A549 (cell line): ENCODE results near the gene FOXRED2. TPM values are rescaled to one million over a fixed set of nuclear protein-coding genes. Genes with fewer than 3 reads are reported as not detected.
A peak's percentile ranks its signal among the peaks of the same experiment; 100 is the strongest.

ENCODE experiments used
- ATAC-seq, 2 experiments: fragments of 200-7000 bp in 1 of 2; fragments of >200 bp in 1 of 2; cut with Nextera tagmentation in 1 of 2; cut with Tn5 transposase in 1 of 2; 3 replicates each; pipeline versions ENCODE4 v1.8.0 to v1.9.1; 2018 to 2020; ENCODE audit warnings: mild to moderate bottlenecking in 1 of 2, moderate library complexity in 1 of 2
- CTCF ChIA-PET: fragments of 300-600 bp; sonication (Branson Sonifier 250); formaldehyde crosslinking; extraction: SDS; loops from one replicate; lab custom pipeline; 2021; ENCODE audit warnings: antibody characterized with exemption, inconsistent platforms; lab: Yijun Ruan, JAX
- POLR2A ChIA-PET: fragments of 350-600 bp; formaldehyde crosslinking; extraction: SDS; loops from one replicate; lab custom pipeline; 2021; ENCODE audit warnings: antibody characterized with exemption, inconsistent platforms; lab: Yijun Ruan, JAX
- DNase-seq, 2 experiments: peaks; one replicate each; pipeline versions ENCODE4 v3.0.0 to v3.0.0-alpha.2; 2011 to 2016; ENCODE audit warnings: low read depth in 1 of 2, low spot score in 1 of 2
- FAIRE-seq: peaks from 2 replicates; lab custom pipeline; 2011; peaks lifted over from hg19 to GRCh38; lab: Jason Lieb, UNC
- H3K27ac ChIP-seq, 2 experiments: fragments of >200 bp; sonication (Bioruptor Twin); formaldehyde crosslinking; 3 replicates each; pipeline ENCODE4 v1.5.1; 2016 to 2017
- H3K4me1 ChIP-seq: fragments of >200 bp; sonication (Bioruptor Twin); formaldehyde crosslinking; 3 replicates; pipeline ENCODE4 v1.6.1; 2016
- H3K4me2 ChIP-seq: fragments of >200 bp; sonication (Bioruptor Twin); formaldehyde crosslinking; 3 replicates; pipeline ENCODE4 v1.6.1; 2016
- H3K4me3 ChIP-seq: fragments of >200 bp; sonication (Bioruptor Twin); formaldehyde crosslinking; 3 replicates; pipeline ENCODE4 v1.5.1; 2016
- H3K9me3 ChIP-seq: fragments of >200 bp; sonication (Bioruptor Twin); formaldehyde crosslinking; 3 replicates; pipeline ENCODE4 v1.6.1; 2016
- CBX2 ChIP-seq: fragments of 200-600 bp; sonication (generic); IDR thresholded peaks from 2 replicates; pipeline ENCODE4 v1.6.1; 2016; ENCODE audit warnings: low read depth, mild to moderate bottlenecking, borderline replicate concordance
- ELK1 ChIP-seq: fragments of 150-350 bp; IDR thresholded peaks from 2 replicates; pipeline ENCODE4 v1.6.1; 2014; ENCODE audit warnings: low read depth, mild to moderate bottlenecking, low read length
- EP300 ChIP-seq, 2 experiments: fragments of >200 bp; sonication (Bioruptor Twin); formaldehyde crosslinking; IDR thresholded peaks; 2 replicates in 1 of 2; 3 replicates in 1 of 2; pipeline ENCODE4 v1.6.1; 2016 to 2017
- ESRRA ChIP-seq: fragments of 150-350 bp; IDR thresholded peaks from 2 replicates; pipeline ENCODE4 v1.6.1; 2014; ENCODE audit warnings: mild to moderate bottlenecking, low read length, borderline replicate concordance
- FOXS1 ChIP-seq: fragments of 250-450 bp; sonication (Bioruptor Pico); IDR thresholded peaks from 2 replicates; pipeline ENCODE4 v1.5.0; 2020; ENCODE audit warnings: mild to moderate bottlenecking, moderate library complexity
- HEYL ChIP-seq: fragments of 250-450 bp; sonication (Bioruptor Pico); IDR thresholded peaks from 2 replicates; pipeline ENCODE4 v1.8.0; 2021; ENCODE audit warnings: mild to moderate bottlenecking, moderate library complexity
- HOXB13 ChIP-seq: fragments of 250-450 bp; sonication (Bioruptor Pico); IDR thresholded peaks from 2 replicates; pipeline ENCODE4 v1.5.0; 2020; ENCODE audit warnings: low read depth, mild to moderate bottlenecking, moderate library complexity
- HOXB5 ChIP-seq: fragments of 250-450 bp; sonication (Bioruptor Pico); IDR thresholded peaks from 2 replicates; pipeline ENCODE4 v1.5.0; 2020; ENCODE audit warnings: mild to moderate bottlenecking, moderate library complexity
- JUN ChIP-seq, 2 experiments: fragments of >200 bp; sonication (Bioruptor Twin); formaldehyde crosslinking; IDR thresholded peaks; 2 replicates in 1 of 2; 3 replicates in 1 of 2; pipeline ENCODE4 v1.6.1; 2016 to 2017
- NFE2L2 ChIP-seq: fragments of 150-350 bp; conservative IDR thresholded peaks from 2 replicates; pipeline ENCODE4 v1.6.1; 2014; ENCODE audit warnings: low read length
- NPAS2 ChIP-seq: fragments of 250-450 bp; sonication (Bioruptor Pico); IDR thresholded peaks from 2 replicates; pipeline ENCODE4 v1.8.0; 2022; ENCODE audit warnings: mild to moderate bottlenecking, moderate library complexity, borderline replicate concordance
- NR3C1 ChIP-seq: fragments of >200 bp; sonication (Bioruptor Twin); formaldehyde crosslinking; IDR thresholded peaks from 3 replicates; pipeline ENCODE4 v1.6.1; 2017
- PHF8 ChIP-seq: fragments of 200-600 bp; sonication (generic); IDR thresholded peaks from 2 replicates; pipeline ENCODE4 v1.6.1; 2016; ENCODE audit warnings: low read depth, mild to moderate bottlenecking, antibody characterized with exemption, moderate library complexity, borderline replicate concordance
- RCOR1 ChIP-seq: fragments of 150-350 bp; IDR thresholded peaks from 2 replicates; pipeline ENCODE4 v1.6.1; 2014; ENCODE audit warnings: antibody characterized with exemption, low read length, low read depth
- SREBF2 ChIP-seq: fragments of 450-650 bp; IDR thresholded peaks from 2 replicates; pipeline ENCODE4 v1.6.1; 2014; ENCODE audit warnings: mild to moderate bottlenecking, moderate library complexity
- TP53 ChIP-seq: fragments of 250-450 bp; sonication (Bioruptor Pico); IDR thresholded peaks from 2 replicates; pipeline ENCODE4 v1.5.0; 2021; ENCODE audit warnings: mild to moderate bottlenecking, moderate library complexity
- ZC3H11A ChIP-seq: fragments of 450-650 bp; IDR thresholded peaks from 2 replicates; pipeline ENCODE4 v1.6.1; 2014; ENCODE audit warnings: antibody characterized with exemption, mild to moderate bottlenecking
- ZNF302 ChIP-seq: fragments of 250-450 bp; sonication (Bioruptor Pico); IDR thresholded peaks from 2 replicates; pipeline ENCODE4 v1.9.0; 2021; ENCODE audit warnings: inconsistent platforms, mild to moderate bottlenecking, moderate library complexity
- ZSCAN20 ChIP-seq: fragments of 250-450 bp; sonication (Bioruptor Pico); IDR thresholded peaks from 2 replicates; pipeline ENCODE4 v1.8.0; 2022; ENCODE audit warnings: mild to moderate bottlenecking, moderate library complexity
- WGBS: methylation state at CpG from one replicate; pipeline ENCODE4 v1.1.6; 2017; ENCODE audit errors: missing lambda C conversion rate; 5-methylcytosine and 5-hydroxymethylcytosine counted together
- polyA plus RNA-seq, 4 experiments: library from polyadenylated mRNA; depleted of rRNA in 3 of 4; stranded (reverse); fragments of >200 nt; fragmentation: RNase III in 1 of 4; extraction: RNeasy Plus Mini Kit Qiagen cat#74134 plus additional on column Dnase treatment in 1 of 4; gene quantifications; 2 replicates in 3 of 4; 3 replicates in 1 of 4; pipeline ENCODE4 v1.2.3, GENCODE V29; 2011 to 2017
- TF ChIP-seq, protein P1 (sequence below): fragments of 200-600 bp; sonication (generic); IDR thresholded peaks from 2 replicates; pipeline ENCODE4 v1.6.1; 2016; ENCODE audit warnings: antibody characterized with exemption, mild to moderate bottlenecking, moderate library complexity
- TF ChIP-seq, protein P2 (sequence below): IDR thresholded peaks from 2 replicates; pipeline ENCODE4 v1.6.1; 2012
- TF ChIP-seq, protein P3 (sequence below): fragments of 450-650 bp; IDR thresholded peaks from 2 replicates; pipeline ENCODE4 v1.6.1; 2014; ENCODE audit warnings: antibody characterized with exemption

FOXRED2 gene
- polyA plus RNA-seq, 2 of the 4 experiments (the other 2 are of a cell fraction) = 5.7 to 12.3 TPM

DNA sequence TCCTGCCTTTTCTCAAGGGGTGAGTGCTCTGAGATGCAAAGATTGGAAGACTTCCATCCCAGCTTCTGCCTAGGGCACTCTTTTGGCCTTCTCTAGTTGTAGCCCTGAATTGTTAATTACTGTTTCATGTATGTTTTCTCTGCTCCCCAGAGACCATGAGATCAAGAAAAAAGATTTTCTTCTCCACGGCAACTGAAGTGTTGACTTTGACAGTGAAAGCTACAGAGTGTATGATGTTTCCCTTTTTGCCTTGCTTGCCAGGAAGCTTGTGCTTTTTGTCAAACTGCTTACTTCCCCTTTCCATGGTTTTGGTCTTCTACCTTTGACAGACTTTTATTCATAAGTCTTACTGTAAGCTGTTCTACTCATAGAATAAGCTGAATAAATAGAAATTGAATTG, 45.4 kb upstream of the FOXRED2 start:
- Histone ChIP-seq H3K4me1 (peaks cover 5% of the 10 kb centered on the region), H3K27ac (no peak overlapping the region), H3K9me3 (no peaks in the 10 kb centered on the region), H3K4me2 (no peak overlapping the region), H3K4me3 (no peak overlapping the region)
- FAIRE-seq (no peak), ATAC-seq (no peak), DNase-seq (no peak)
- POLR2A ChIA-PET = no interaction called here
- CTCF ChIA-PET = interaction anchor here (1.5 to 2.6 kb wide), 3 partner anchors 10 to 304 kb away, joined by 3 to 10 read pairs (median 6); no protein-coding TSS in a partner anchor
- 96% methylated on average over 1 of the region's 1 CpG for WGBS
- no peak for TF ChIP-seq FOXS1 (CRISPR knock-in tag)

DNA sequence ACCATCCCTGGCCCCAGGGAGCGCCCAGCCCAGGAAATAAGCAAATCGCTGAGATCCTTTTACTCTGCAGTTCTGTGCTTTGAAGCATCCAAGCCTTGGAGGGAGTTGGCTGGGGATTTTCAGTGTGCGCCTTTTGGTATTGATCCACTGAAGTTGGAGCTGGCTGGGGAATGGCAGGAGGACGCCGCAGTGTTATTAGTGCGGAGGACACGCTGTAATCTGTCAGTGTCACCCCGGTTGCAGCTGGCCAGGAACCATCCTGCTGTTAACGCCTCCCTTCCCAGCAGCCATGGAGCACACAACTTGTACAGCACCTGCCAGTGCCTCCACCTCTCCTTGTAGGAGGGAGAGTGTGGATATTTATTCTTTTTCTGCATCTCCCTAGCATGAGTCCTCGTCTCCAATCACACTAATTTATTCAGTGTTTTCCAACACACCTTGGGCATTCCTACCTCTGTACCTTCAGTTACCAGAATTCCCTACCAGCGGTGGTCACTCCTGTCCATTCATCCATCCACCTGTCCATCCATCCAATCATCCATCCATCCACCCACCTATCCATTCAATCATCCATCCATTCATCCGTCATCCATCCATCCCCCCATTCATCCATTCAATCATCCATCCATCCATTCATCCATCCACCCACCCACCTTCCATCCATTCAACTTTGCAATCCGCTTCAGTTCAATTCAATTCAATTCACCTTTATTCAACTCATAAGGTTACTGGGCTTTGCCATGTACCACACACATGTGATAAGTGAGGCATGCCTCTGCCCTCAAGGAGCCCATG, 44.1 kb upstream of the FOXRED2 start:
- DNase-seq = no peak
- no peaks in the 10 kb centered on the region for H3K9me3 ChIP-seq
- 94% methylated on average over 13 of the region's 13 CpGs for WGBS
- TF ChIP-seq, protein P1, sequence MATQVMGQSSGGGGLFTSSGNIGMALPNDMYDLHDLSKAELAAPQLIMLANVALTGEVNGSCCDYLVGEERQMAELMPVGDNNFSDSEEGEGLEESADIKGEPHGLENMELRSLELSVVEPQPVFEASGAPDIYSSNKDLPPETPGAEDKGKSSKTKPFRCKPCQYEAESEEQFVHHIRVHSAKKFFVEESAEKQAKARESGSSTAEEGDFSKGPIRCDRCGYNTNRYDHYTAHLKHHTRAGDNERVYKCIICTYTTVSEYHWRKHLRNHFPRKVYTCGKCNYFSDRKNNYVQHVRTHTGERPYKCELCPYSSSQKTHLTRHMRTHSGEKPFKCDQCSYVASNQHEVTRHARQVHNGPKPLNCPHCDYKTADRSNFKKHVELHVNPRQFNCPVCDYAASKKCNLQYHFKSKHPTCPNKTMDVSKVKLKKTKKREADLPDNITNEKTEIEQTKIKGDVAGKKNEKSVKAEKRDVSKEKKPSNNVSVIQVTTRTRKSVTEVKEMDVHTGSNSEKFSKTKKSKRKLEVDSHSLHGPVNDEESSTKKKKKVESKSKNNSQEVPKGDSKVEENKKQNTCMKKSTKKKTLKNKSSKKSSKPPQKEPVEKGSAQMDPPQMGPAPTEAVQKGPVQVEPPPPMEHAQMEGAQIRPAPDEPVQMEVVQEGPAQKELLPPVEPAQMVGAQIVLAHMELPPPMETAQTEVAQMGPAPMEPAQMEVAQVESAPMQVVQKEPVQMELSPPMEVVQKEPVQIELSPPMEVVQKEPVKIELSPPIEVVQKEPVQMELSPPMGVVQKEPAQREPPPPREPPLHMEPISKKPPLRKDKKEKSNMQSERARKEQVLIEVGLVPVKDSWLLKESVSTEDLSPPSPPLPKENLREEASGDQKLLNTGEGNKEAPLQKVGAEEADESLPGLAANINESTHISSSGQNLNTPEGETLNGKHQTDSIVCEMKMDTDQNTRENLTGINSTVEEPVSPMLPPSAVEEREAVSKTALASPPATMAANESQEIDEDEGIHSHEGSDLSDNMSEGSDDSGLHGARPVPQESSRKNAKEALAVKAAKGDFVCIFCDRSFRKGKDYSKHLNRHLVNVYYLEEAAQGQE = no peak
- TF ChIP-seq ZC3H11A (no peak), EP300 (IDR thresholded peaks at IDR 0.05) (no peak), RCOR1 (no peak), NFE2L2 (no peak), HOXB13 (CRISPR knock-in tag) (no peak), NPAS2 (CRISPR knock-in tag) (no peak)
- TF ChIP-seq, protein P2, sequence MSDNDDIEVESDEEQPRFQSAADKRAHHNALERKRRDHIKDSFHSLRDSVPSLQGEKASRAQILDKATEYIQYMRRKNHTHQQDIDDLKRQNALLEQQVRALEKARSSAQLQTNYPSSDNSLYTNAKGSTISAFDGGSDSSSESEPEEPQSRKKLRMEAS = no peak
- TF ChIP-seq, protein P3, sequence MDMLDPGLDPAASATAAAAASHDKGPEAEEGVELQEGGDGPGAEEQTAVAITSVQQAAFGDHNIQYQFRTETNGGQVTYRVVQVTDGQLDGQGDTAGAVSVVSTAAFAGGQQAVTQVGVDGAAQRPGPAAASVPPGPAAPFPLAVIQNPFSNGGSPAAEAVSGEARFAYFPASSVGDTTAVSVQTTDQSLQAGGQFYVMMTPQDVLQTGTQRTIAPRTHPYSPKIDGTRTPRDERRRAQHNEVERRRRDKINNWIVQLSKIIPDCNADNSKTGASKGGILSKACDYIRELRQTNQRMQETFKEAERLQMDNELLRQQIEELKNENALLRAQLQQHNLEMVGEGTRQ = no peak
- H3K4me2 ChIP-seq = no peak overlapping the region
- ChIA-PET CTCF (interaction anchor here (1.6 to 2.6 kb wide), 2 partner anchors 9 to 306 kb away, joined by 6 to 10 read pairs; no protein-coding TSS in a partner anchor), POLR2A (no interaction called here)
- H3K4me3 ChIP-seq = no peak overlapping the region
- no peak for ATAC-seq
- peaks cover 19% of the 10 kb centered on the region for H3K4me1 ChIP-seq
- no peak overlapping the region for H3K27ac ChIP-seq
- no peak for FAIRE-seq

GRCh38 chr22:36549033-36549432, 42.2 kb upstream of the FOXRED2 start:
- 95% methylated on average over 5 of the region's 5 CpGs for WGBS
- POLR2A ChIA-PET = no interaction called here
- ATAC-seq (no peak), DNase-seq (no peak), FAIRE-seq (no peak)
- no peak overlapping the region for H3K4me2 ChIP-seq
- no peaks in the 10 kb centered on the region for H3K9me3 ChIP-seq
- H3K27ac ChIP-seq = peak overlapping the region in 1 of 2 experiments; percentile 52; a peak in 2 of 6 replicates
- no peak for TF ChIP-seq ZNF302 (CRISPR knock-in tag)
- no peak for TF ChIP-seq ELK1
- TF ChIP-seq, protein P2 = no peak
- TF ChIP-seq HOXB5 = no peak
- no peak for TF ChIP-seq ESRRA
- TF ChIP-seq JUN (IDR thresholded peaks at IDR 0.05) = no peak
- TF ChIP-seq ZSCAN20 = no peak
- no peak for TF ChIP-seq RCOR1
- no peak for TF ChIP-seq HEYL (CRISPR knock-in tag)
- TF ChIP-seq CBX2 = no peak
- no peak for TF ChIP-seq NR3C1
- TF ChIP-seq TP53 = no peak
- TF ChIP-seq PHF8 = no peak
- no peak for TF ChIP-seq SREBF2
- H3K4me1 ChIP-seq = peaks cover 21% of the 10 kb centered on the region
- CTCF ChIA-PET = interaction anchor here (1.3 kb wide), 1 partner anchor 307 kb away, joined by 5 read pairs; no protein-coding TSS in a partner anchor
- no peak overlapping the region for H3K4me3 ChIP-seq
